Epithelial cell of proximal tubule (primary cell): Measurements from ENCODE around the gene GZMA. TPM values are rescaled to one million over a fixed set of nuclear protein-coding genes. Genes with fewer than 3 reads are reported as not detected.

Source experiments
- DNase-seq: peaks from one replicate; pipeline ENCODE4 v3.0.0-alpha.2; 2011; ENCODE audit warnings: low read depth
- H3K4me3 ChIP-seq: 2 replicates; pipeline ENCODE4 v1.5.1; 2011; ENCODE audit warnings: low read depth, mild to moderate bottlenecking, low read length
- total RNA-seq: library from RNA; depleted of rRNA; stranded (reverse); fragments of >200 nt; gene quantifications from 2 replicates; pipeline ENCODE4 v1.2.3, GENCODE V29; 2015
- TF ChIP-seq, protein P1 (sequence below): conservative IDR thresholded peaks from 2 replicates; pipeline ENCODE4 v1.5.1; 2012; ENCODE audit warnings: low read depth, mild to moderate bottlenecking, low read length

Gene GZMA
- total RNA-seq, 1 donor from 2014 or later = not detected

DNA sequence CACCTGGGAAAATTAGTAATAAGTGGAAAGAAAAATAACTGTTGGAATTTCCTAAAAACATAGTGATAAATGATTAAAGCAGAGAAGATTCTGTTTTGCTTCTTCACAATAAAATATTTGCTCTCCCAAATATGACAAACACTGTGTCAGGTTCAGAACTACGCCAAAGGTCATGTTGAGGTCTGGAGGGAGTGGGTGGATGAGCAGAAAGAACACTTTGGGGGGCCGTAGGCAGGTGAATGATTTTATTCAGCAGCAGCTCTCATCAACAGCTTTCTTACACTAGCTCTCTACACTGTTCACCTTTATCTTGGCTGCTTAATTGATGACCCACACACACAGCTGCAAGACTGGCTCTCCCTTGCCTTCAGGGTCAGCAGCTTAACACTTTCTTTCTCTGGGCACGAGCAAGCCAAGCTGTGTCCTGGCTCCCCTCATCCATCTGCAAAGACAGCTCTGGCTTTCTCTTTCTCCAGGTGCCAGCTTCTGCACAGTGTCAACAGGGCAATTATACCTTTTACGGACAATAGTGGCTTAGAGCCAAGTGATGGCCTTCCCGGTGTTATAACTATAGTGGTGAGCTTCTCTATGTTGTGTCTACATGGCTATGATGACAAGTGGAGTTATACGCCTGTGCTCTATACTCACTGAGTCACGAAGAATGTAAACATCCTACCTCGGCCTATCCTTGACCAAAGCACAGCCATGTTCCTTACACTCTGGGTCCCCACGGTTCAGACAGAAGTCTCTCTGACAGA, 38.6 kb downstream of the GZMA start:
- H3K4me3 ChIP-seq = no peak overlapping the region

DNA sequence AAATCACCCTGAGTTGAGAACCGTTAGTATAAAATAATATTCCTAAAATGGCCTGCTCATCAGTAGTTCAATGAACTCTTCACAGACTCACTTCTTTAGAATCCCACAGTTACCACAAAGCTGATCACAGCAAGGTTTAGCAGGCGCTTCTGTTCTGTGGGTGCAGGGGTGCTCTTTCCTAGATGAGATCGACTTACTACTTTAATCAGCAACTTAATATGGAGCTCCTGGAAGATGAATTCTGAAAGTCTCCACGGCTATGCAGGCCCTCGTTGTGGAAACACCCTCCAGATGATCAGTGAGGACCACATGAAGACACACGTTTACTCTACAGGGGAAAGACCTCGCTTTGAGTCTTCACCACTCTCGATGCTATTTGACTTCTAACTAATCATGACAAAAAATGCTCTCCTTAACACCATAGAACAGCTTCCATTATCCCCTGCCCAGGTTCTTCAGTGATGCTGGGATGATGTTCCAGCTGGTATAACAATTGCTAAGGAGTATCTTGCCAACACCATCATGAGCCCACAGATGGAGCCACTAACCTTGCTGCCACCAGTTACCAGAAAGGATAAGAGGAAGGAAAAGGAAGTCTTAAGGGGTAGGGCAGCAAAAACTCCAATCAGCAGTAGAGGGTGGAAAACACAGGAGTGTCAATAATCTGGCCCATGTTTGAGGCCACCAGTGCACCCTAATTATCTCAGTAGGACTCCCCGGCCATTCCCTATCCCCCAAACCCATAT, 39.7 kb downstream of the GZMA start:
- TF ChIP-seq, protein P1, sequence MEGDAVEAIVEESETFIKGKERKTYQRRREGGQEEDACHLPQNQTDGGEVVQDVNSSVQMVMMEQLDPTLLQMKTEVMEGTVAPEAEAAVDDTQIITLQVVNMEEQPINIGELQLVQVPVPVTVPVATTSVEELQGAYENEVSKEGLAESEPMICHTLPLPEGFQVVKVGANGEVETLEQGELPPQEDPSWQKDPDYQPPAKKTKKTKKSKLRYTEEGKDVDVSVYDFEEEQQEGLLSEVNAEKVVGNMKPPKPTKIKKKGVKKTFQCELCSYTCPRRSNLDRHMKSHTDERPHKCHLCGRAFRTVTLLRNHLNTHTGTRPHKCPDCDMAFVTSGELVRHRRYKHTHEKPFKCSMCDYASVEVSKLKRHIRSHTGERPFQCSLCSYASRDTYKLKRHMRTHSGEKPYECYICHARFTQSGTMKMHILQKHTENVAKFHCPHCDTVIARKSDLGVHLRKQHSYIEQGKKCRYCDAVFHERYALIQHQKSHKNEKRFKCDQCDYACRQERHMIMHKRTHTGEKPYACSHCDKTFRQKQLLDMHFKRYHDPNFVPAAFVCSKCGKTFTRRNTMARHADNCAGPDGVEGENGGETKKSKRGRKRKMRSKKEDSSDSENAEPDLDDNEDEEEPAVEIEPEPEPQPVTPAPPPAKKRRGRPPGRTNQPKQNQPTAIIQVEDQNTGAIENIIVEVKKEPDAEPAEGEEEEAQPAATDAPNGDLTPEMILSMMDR = no peak
- H3K4me3 ChIP-seq = no peak overlapping the region
- DNase-seq = no peak

More for the DNA sequence above, 38.6 kb downstream of the GZMA start:
- TF ChIP-seq, protein P1 = no peak
- no peak for DNase-seq

DNA sequence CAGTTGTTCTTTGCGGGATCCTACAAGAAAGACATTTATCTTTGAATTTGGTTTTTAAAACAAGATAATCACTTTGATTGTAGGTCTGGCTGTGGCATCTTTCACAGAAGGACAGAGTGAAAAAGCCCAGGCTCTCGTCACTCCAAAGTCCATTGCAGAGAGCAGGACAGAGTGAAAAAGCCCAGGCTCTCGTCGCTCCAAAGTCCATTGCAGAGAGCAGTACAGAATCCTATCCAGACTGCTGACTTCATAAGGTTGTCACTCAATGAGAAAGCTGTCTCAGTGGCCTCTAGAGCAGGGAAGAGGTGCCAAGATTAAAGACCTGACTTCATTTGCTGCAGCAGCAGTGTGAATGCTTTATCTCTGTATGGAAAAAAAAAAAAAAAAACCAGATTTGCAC, 41.2 kb downstream of the GZMA start:
- TF ChIP-seq, protein P1 = no peak
- no peak for DNase-seq
- H3K4me3 ChIP-seq = no peak overlapping the region

DNA sequence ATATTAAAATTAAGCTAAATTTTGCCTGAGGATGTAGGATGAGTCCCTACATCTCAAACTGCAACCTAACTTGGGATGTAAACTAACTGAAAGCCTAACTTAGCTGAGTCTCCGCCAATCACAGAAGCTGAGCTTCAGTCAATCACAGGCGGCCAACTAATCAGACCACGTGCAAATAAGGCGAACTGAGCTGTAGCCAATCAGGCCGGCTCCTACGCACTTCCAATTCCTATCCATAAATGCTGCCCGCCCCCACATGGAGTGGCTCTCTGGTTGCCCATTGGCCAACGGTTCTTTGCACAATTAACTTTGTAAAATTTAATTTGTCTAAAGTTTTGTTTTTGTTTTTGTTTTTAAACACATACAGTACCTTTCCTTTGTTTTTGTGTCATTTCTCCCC, 43.6 kb downstream of the GZMA start:
- no peak overlapping the region for H3K4me3 ChIP-seq
- TF ChIP-seq, protein P1 = no peak
- no peak for DNase-seq

DNA sequence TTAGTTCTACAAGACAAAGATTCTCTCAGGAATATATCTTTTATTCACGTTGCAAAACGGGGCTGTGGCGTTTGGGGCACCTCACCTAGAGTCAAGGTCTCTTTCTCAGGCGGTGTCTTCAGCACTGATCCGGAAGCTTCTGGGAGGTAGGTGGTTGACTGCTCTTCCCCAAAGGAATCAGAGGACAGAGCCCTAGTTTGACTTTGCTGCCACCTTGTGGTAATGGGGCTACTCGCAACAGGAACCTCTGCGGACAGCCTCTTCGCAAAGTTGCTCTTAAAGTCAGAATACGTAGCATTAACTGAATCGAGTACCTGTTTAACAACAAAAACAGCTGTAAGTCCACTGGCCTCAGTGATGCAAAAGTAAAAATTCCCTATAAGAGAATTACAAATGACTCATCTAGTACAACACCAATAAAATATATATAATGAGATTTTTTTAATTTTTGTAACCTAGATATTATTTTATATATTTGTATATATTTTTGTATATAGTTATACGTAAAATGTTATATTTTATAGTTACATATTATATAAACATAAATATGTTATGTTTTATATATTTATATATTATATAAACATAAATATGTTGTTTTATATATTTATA, 44.2 kb downstream of the GZMA start:
- TF ChIP-seq, protein P1 = peak; percentile 99
- DNase-seq = peak; percentile 19
- H3K4me3 ChIP-seq = no peak overlapping the region

DNA sequence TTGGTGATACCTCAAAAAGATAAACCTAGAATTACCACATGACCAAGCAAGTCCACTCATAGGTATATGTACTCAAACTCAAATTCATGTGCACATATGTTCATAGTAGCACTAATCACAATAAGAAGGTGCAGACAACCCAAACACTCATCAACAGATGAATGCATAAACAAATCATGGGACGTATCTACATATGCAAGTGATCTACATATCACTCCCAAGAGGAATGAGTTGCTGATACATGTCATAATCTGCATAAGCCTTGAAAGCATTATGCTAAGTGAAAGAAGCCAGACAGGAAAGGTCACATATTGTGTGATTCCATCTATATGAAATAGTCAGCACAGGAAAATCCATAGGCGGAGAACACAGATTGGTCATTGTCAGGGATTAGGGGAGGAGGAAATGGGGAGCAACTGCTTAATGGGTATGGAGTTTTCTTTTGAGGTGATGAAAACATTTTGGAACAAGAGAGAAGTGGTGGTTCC, 46.9 kb downstream of the GZMA start:
- no peak for DNase-seq
- TF ChIP-seq, protein P1 = no peak
- H3K4me3 ChIP-seq = no peak overlapping the region
